GM19468 (cell line): ENCODE measurements around the gene ZNF768.
"Not testable (repeated sequence)": the region's sequence is repeated elsewhere in the genome, so short reads cannot be mapped to it uniquely, and the experiment has no call there.

Experiments
- ATAC-seq: cut with Tn5 transposase; IDR thresholded peaks from one replicate; pipeline ENCODE4 v1.9.1; 2021; ENCODE audit warnings: mild to moderate bottlenecking, moderate library complexity, moderate number of reproducible peaks; ENCODE audit not compliant: unreplicated experiment; ENCODE audit errors: extremely low read depth

ZNF768 gene

GRCh38 chr16:30478766-30479478 lies 47.4 kb downstream of the ZNF768 start:
- ATAC-seq: no peak

GRCh38 chr16:30477773-30478172 lies 48.6 kb downstream of the ZNF768 start:
- not testable (repeated sequence) for ATAC-seq

GRCh38 chr16:30476991-30477390 lies 49.4 kb downstream of the ZNF768 start:
- ATAC-seq: no peak

GRCh38 chr16:30474684-30475083 lies 51.7 kb downstream of the ZNF768 start:
- ATAC-seq: no peak

- ATAC-seq: no peak
Observed at GRCh38 chr16:30474074-30474452, 52.3 kb downstream of the ZNF768 start.
